GM12878 (cell line): ENCODE results near the gene CD300LG. TPM values are rescaled to one million over a fixed set of nuclear protein-coding genes. Genes with fewer than 3 reads are reported as not detected.

Experiments used
- CHD4 ChIP-seq: fragments of 200-600 bp; sonication (generic); IDR thresholded peaks from 2 replicates; pipeline ENCODE4 v1.6.1; 2016; ENCODE audit warnings: mild to moderate bottlenecking
- FOXM1 ChIP-seq: IDR thresholded peaks from 2 replicates; pipeline ENCODE4 v1.6.1; 2012; ENCODE audit warnings: low read depth, mild to moderate bottlenecking, inconsistent platforms, low read length, moderate library complexity
- IKZF2 ChIP-seq, 2 experiments: fragments of 450-650 bp; IDR thresholded peaks; 2 replicates each; pipeline ENCODE4 v1.6.1; 2017; ENCODE audit warnings: mild to moderate bottlenecking in 2 of 2, moderate library complexity in 2 of 2
- NR2C2 ChIP-seq: IDR thresholded peaks from 2 replicates; pipeline ENCODE4 v1.6.1; 2011; ENCODE audit warnings: borderline replicate concordance, low read depth; ENCODE audit not compliant: control insufficient read depth, insufficient read length
- RCOR1 ChIP-seq: conservative IDR thresholded peaks from 2 replicates; pipeline ENCODE4 v1.6.1; 2012; ENCODE audit warnings: low read depth, low read length, improper control_type of control experiment
- TCF7 ChIP-seq: IDR thresholded peaks from 2 replicates; pipeline ENCODE4 v1.6.1; 2014; ENCODE audit warnings: antibody characterized with exemption, borderline replicate concordance
- ZBED1 ChIP-seq: IDR thresholded peaks from 2 replicates; pipeline ENCODE4 v1.6.1; 2016; ENCODE audit warnings: borderline replicate concordance
- polyA plus RNA-seq, 11 experiments: library from polyadenylated mRNA; depleted of rRNA in 4 of 11; unstranded in 6 of 11; stranded (reverse) in 5 of 11; fragments of >200 nt; fragmentation: Nextera tagmentation in 4 of 11; fragmentation: Illumina TruSeq in 1 of 11; extraction: Ambion mirVana in 4 of 11; extraction: Trizol in 1 of 11; gene quantifications; 1 replicate in 1 of 11; 2 replicates in 10 of 11; pipeline versions ENCODE4 v1.2.1 to v1.2.3, GENCODE V29; 2011 to 2016; ENCODE audit warnings: inconsistent platforms in 2 of 11, missing spikeins in 2 of 11, low read depth in 1 of 11
- total RNA-seq, 4 experiments: library from RNA; depleted of rRNA in 3 of 4; stranded (reverse); fragments of >200 nt in 3 of 4; fragmentation: Illumina TruSeq in 1 of 4; extraction: Trizol in 1 of 4; gene quantifications; 2 replicates each; pipeline versions ENCODE4 v1.2.1 to v1.2.3, GENCODE V29; 2013 to 2021
- TF ChIP-seq, protein P1 (sequence below): fragments of 450-650 bp; IDR thresholded peaks from 2 replicates; pipeline ENCODE4 v1.6.1; 2018; ENCODE audit warnings: borderline replicate concordance, mild to moderate bottlenecking; ENCODE audit not compliant: partially characterized antibody
- TF ChIP-seq, protein P2 (sequence below): IDR thresholded peaks from 2 replicates; pipeline ENCODE4 v1.6.1; 2011; ENCODE audit warnings: low read depth, low read length, improper control_type of control experiment, borderline replicate concordance
- TF ChIP-seq, protein P3 (sequence below): fragments of 450-650 bp; IDR thresholded peaks from 2 replicates; pipeline ENCODE4 v1.6.1; 2018; ENCODE audit warnings: mild to moderate bottlenecking, low read depth, moderate library complexity; ENCODE audit not compliant: partially characterized antibody
- TF ChIP-seq, protein P4 (sequence below): IDR thresholded peaks from 2 replicates; pipeline ENCODE4 v1.6.1; 2011; ENCODE audit warnings: low read depth, mild to moderate bottlenecking, low read length, moderate library complexity, borderline replicate concordance; ENCODE audit errors: extremely low read depth

CD300LG gene
- total and polyA plus RNA-seq, 10 of the 15 experiments (the other 5 are each of a cell fraction or from before 2014, with no cell fraction given) = not detected

DNA sequence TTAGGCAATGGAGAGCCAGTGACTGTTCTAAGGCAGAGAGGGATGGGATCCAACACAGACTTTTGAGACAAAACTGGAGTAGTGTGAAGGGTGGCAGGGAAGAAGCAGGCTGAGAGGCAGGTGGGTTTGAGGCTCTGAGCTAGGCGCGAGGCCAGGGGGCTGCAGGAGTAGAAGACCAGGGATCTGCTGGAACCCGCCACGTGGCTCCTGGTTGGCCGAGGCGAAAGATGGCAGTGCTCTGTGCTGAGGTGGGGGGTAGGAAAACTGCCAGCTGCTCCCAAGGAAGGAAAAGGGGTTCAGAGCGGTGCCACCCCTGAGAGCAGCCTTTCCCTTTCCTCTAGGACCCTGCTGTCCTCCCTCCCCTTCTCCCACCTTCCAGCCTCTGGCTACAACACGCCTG lies 5.6 kb downstream of the CD300LG start (continued):
- TF ChIP-seq, protein P1, sequence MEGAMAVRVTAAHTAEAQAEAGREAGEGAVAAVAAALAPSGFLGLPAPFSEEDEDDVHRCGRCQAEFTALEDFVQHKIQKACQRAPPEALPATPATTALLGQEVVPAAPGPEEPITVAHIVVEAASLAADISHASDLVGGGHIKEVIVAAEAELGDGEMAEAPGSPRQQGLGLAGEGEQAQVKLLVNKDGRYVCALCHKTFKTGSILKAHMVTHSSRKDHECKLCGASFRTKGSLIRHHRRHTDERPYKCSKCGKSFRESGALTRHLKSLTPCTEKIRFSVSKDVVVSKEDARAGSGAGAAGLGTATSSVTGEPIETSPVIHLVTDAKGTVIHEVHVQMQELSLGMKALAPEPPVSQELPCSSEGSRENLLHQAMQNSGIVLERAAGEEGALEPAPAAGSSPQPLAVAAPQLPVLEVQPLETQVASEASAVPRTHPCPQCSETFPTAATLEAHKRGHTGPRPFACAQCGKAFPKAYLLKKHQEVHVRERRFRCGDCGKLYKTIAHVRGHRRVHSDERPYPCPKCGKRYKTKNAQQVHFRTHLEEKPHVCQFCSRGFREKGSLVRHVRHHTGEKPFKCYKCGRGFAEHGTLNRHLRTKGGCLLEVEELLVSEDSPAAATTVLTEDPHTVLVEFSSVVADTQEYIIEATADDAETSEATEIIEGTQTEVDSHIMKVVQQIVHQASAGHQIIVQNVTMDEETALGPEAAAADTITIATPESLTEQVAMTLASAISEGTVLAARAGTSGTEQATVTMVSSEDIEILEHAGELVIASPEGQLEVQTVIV = no peak
- TF ChIP-seq, protein P2, sequence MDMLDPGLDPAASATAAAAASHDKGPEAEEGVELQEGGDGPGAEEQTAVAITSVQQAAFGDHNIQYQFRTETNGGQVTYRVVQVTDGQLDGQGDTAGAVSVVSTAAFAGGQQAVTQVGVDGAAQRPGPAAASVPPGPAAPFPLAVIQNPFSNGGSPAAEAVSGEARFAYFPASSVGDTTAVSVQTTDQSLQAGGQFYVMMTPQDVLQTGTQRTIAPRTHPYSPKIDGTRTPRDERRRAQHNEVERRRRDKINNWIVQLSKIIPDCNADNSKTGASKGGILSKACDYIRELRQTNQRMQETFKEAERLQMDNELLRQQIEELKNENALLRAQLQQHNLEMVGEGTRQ = no peak
- TF ChIP-seq, protein P3, sequence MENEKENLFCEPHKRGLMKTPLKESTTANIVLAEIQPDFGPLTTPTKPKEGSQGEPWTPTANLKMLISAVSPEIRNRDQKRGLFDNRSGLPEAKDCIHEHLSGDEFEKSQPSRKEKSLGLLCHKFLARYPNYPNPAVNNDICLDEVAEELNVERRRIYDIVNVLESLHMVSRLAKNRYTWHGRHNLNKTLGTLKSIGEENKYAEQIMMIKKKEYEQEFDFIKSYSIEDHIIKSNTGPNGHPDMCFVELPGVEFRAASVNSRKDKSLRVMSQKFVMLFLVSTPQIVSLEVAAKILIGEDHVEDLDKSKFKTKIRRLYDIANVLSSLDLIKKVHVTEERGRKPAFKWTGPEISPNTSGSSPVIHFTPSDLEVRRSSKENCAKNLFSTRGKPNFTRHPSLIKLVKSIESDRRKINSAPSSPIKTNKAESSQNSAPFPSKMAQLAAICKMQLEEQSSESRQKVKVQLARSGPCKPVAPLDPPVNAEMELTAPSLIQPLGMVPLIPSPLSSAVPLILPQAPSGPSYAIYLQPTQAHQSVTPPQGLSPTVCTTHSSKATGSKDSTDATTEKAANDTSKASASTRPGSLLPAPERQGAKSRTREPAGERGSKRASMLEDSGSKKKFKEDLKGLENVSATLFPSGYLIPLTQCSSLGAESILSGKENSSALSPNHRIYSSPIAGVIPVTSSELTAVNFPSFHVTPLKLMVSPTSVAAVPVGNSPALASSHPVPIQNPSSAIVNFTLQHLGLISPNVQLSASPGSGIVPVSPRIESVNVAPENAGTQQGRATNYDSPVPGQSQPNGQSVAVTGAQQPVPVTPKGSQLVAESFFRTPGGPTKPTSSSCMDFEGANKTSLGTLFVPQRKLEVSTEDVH = no peak
- TF ChIP-seq IKZF2 (IDR thresholded peaks at IDR 0.05) (no peak), FOXM1 (no peak), ZBED1 (no peak), RCOR1 (no peak), NR2C2 (no peak), TCF7 (no peak), CHD4 (no peak)
- TF ChIP-seq, protein P4, sequence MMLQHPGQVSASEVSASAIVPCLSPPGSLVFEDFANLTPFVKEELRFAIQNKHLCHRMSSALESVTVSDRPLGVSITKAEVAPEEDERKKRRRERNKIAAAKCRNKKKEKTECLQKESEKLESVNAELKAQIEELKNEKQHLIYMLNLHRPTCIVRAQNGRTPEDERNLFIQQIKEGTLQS = no peak
- TF ChIP-seq, all 136 proteins: peak for 0
